HEK293T (cell line): ENCODE data around the gene SLC22A13.

Experiments used
- ELF4 ChIP-seq: fragments of 450-650 bp; IDR thresholded peaks from 2 replicates; pipeline ENCODE4 v1.6.1; 2017; ENCODE audit warnings: antibody characterized with exemption
- FOXA1 ChIP-seq: fragments of 450-650 bp; IDR thresholded peaks from 2 replicates; pipeline ENCODE4 v1.6.1; 2016; ENCODE audit warnings: mild to moderate bottlenecking
- FOXK2 ChIP-seq: fragments of 450-650 bp; IDR thresholded peaks from 2 replicates; pipeline ENCODE4 v1.6.1; 2016; ENCODE audit warnings: mild to moderate bottlenecking
- FOXM1 ChIP-seq: fragments of 450-650 bp; IDR thresholded peaks from 2 replicates; pipeline ENCODE4 v1.6.1; 2017; ENCODE audit warnings: mild to moderate bottlenecking, borderline replicate concordance
- HDGF ChIP-seq: fragments of 450-650 bp; IDR thresholded peaks from 2 replicates; pipeline ENCODE4 v1.6.1; 2017; ENCODE audit warnings: antibody characterized with exemption, borderline replicate concordance
- L3MBTL2 ChIP-seq: fragments of 450-650 bp; conservative IDR thresholded peaks from 2 replicates; pipeline ENCODE4 v1.6.1; 2016; ENCODE audit warnings: mild to moderate bottlenecking

DNA sequence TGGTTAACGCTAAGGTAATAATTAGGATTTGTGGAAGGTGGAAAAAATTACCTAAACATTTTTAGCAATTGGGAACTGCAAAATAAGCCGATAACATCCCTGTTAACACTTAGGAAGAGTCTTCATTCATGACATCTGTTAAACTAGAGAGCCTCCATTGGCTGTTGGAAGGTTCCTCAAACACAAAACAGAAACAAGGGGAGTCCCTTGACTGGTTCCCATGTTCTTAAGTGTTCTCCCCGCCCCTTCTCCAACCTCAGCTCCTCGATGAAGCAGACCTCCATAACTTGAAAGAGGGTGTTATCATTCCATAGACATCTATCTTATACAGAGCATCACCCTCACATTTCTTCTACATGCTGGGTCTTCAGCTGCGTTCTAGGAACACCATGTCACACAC lies 2.5 kb downstream of the SLC22A13 start:
- TF ChIP-seq FOXA1 (no peak), L3MBTL2 (no peak), HDGF (no peak), FOXK2 (no peak), FOXM1 (no peak), ELF4 (no peak)
